HG03280 (cell line): ENCODE measurements around the gene INTS15.
"Not testable (repeated sequence)": the region's sequence is repeated elsewhere in the genome, so short reads cannot be mapped to it uniquely, and the experiment has no call there.

ENCODE experiments used
- ATAC-seq: cut with Tn5 transposase; IDR thresholded peaks from one replicate; pipeline ENCODE4 v1.9.1; 2021; ENCODE audit warnings: mild to moderate bottlenecking, moderate library complexity; ENCODE audit not compliant: unreplicated experiment

The INTS15 gene

DNA sequence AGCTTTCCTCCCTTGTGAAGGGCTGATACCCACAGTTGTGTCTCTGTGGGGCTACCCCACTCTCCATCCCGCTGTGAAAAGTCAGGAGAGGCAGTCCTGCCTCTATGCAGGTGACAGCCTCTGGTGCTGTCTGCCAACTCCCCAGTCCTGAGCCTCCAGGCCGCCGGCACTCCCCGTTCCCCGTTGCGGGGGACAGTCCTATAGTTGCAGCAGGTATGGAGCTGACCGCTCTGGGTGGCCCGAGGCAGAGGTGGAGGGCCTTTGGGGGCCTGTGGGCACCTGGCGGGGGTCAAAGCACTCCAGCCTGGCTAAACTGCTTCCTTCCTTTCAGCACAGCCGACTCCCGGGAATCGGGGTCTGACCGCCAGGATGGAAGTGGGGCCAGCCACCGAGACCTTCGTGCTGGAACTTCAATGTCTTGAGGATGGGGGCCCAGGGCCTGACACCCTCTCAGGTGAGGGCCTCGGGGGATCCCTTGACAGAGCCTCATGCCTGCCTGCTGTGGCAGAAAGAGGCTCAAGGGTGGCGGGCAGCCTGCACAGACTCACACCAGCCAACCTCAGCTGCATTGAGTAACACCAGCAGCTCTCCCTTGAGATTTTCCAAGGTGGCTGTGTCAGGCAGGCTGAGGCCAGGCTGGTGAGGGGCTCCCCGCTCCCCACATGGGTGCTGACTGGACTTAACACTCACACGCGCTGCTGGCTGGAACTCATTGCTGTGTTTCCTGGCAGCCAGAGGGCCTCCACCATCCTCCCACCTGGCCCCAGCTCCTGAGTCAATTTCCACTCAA lies 27.2 kb downstream of the INTS15 start:
- no peak for ATAC-seq

DNA sequence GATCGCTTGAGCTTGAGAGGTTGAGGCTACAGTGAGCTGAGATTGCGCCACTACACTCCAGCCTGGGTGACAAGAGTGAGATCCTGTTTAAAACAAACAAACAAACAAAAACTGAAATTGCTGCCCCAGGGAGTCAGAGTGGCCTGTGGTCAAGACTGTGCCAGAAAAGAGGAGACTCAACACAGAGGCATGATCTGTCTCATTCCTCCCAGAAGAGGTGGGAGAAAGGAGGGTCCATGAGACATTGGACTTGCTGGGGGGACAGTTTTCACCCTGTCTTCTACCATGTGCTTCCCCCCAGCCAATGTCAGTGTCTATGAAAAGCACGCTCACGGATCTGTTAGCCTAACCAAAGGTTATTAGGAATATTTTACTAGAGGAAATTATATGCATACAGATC lies 28.8 kb downstream of the INTS15 start:
- ATAC-seq: no peak

DNA sequence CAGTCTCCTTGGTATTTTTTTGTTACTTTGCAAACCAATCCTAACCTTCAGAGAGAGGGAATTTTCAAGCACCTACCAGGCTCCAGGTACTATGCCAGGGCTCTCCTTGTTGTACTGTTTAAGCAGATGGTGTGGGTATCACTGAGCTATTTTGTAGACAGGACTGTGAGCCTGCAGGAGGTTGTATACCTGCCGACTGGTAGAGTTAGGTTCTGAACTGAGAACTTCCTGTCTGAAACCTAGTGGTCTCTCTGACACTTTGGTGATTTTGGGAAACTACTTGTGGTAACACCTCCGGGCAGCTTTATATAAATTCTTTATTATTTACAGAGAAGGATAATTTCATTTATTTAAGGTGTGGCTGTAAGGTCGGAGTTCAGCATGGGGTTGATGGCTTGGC lies 30.1 kb downstream of the INTS15 start:
- ATAC-seq: no peak

DNA sequence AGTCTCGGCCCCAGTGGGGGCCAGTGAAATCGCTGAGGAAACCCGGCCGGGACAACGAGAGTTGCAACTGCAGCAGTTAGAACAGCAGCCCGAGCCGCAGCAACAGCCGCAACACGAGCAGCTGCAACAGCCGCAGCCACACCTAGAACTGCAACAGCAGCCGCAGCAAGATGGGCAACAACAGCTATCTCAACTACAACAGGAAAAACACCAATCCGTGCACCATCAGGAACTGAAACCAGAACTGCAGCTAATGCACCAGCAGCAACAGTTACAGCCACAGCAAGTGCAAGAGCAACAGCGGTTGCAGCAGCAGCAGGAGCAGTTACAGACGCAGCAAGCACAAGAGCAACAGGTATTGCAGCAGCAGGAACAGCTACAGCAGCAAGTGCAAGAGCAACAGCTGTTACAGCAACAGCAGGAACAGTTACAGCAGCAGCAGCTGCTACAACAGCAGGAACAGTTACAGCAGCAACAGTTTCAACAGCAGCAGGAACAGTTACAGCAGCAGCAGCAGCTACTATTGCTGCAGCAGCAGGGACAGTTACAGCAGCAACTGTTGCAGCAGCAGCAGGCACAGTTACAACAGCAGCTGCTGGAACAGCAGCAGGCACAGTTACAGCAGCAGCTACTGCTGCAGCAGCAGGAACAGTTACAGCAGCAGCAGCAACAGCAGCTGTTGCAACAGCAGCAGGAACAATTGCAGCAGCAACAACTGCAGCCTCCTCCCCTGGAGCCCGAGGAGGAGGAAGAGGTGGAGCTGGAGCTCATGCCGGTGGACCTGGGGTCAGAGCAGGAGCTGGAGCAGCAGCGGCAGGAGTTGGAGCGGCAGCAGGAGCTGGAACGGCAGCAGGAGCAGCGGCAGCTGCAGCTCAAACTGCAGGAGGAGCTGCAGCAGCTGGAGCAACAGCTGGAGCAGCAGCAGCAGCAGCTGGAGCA lies 31.6 kb downstream of the INTS15 start:
- no peak for ATAC-seq

DNA sequence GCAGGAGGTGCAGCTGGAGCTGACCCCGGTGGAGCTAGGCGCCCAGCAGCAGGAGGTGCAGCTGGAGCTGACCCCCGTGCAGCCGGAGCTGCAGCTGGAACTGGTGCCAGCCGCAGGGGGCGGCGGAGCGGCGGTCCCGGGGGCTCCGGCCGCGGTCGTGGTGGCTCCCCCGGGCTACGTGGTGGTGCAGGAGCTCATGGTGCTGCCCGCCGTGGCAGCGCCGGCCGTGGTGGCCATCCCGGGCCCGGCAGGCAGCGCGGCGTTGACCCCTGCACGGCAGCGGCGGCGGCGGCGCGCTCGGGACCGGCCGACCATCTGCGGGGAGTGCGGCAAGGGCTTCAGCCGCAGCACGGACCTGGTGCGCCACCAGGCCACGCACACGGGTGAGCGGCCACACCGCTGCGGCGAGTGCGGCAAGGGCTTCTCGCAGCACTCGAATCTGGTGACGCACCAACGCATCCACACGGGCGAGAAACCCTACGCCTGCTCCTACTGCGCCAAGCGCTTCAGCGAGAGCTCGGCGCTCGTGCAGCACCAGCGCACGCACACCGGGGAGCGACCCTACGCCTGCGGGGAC lies 32.4 kb downstream of the INTS15 start:
- ATAC-seq: no peak

DNA sequence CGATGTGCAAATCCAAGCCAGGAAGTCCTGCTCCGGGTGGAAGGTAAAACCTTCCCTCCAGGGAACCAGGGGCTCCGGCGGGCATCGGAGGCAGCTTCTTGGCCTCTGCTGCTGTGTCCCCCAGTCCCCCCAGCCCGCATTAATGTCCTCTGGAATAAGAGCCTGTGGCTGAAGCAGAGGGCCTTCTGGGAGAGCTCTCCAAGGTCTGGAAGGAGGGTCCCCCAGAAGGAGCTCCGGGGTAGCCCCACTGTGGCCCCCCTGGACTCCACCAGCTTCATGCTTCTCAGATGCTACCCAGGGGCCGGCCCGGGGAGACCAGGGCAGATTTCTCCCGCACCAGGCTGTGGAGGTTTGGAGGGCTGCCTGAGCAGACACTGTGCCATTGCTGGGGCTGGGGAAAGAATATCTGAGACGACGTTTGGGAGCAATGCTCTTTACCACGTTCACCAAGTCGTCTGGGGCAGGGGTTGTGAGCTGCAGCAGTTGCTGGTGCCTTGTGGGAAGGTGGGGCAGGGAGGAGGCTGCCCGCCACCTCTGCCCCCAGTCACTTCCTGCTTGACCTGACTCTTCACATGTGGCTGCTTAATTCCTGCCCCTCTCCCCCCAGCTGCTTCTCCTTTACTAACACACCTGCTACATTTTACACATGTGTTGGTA lies 33.9 kb downstream of the INTS15 start:
- ATAC-seq: no peak

DNA sequence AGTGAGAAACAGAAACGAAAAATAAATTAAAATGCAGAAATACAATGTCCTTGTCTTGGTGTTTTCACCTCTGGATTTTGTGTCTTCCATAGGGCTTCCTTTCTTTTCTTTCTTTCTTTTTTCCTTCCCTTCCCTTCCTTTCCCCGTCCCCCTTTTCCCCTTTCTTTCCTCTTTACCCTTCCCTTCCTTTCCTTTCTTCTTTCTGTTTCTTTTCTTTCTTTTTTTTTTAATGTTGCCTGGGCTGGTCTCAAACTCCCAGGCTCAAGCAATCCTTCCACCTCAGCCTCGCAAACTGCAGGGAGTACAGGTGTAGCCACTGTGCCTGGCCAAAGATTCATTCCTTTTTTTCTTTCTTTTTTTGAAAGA lies 34.4 kb downstream of the INTS15 start:
- ATAC-seq: no peak

DNA sequence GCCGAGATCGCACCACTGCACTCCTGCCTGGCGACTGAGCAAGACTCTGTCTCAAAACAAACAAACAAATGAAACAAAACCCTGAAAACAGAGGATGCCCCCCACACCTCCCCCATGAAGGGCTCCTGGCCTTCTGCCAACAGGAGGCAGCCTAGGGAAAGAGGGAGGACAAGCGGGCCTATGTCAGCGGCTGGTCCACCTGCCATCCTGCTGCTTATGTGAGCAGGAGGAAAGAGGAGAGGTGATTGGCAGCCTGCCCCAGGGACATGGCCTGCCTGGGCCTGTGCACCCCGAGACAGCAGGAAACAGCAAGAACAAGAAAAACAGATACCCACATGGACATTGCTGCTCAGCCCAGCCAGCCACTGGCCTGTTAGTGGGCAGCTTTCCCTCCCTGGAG lies 38.2 kb downstream of the INTS15 start:
- no peak for ATAC-seq

DNA sequence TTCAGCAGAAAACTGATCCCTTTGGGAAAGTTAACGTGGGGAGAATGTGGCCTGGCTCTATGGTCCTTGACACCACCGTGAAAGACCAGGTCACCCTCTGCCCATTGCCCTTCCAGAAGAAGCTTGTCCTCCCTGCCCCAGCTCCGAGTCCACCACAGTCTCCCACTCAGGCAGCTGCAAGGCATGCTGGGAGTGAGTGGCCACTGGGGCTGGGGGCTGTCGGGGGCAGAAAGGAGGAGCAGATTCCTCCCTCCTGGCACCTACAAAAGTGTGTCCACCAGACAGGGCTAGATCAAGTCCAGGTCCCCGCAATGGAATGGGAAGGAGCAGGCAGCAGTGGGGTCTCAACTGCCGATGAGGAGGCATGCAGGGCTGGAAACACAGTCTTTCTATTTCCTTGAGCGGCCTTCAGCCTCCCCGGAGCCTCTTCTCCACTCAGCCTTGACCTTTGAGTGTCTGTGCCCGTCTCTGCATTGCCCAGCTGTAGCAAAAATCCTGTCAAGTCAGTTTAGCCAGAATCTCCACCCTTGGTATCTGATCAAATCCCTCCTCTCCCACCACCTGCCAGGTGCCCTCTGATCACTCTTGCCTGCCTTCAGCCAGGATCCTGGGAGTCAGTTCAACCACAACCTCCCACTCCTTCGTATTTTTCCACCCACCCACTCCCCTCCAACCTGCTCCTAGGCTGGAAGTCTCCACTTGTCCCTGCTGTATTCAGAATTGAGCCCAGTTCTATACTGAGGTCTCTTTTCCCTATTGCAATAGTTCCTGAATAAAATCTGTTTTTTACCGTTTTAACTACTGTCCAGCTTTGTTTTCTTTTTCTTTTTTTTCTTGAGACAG lies 40.4 kb downstream of the INTS15 start:
- no peak for ATAC-seq

DNA sequence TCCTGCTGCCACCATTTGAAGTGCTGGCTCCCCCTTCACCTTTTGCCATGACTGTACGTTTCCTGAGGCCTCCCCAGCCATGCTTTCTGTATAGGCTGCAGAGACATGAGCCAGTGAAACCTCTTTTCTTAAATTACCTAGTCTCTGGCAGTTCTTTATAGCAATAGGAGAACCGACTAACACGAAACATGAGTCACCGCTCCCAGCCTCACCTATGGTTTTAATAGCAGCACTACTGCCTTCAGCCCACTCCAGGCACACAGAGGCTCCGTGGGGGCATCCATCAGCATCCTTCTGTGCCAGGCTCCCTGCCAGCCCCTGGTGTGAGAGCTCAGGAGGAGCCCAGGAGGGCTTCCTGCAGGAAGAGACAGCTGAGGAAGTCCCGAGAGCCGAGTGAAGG lies 41.8 kb downstream of the INTS15 start:
- ATAC-seq: no peak

DNA sequence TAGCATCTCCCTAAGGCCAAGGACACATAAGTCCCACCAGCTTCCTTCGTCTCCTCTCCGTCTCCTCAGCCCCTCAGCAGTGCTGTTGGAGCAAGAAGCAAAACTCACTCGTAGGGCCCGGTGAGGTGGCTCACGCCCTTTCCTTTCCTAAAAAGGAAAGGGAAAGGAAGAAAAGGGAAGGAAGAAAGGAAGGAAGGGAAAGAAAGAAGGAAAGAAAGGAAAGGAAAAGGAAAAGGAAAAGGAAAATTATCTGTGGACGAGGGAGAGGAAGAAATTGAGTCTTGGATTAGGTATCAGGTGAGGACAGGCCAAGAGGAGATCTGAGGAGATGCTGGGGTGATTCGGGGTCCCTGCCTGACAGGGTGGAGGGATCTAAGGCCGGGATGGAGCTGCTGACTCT lies 44.2 kb downstream of the INTS15 start:
- ATAC-seq: no peak

DNA sequence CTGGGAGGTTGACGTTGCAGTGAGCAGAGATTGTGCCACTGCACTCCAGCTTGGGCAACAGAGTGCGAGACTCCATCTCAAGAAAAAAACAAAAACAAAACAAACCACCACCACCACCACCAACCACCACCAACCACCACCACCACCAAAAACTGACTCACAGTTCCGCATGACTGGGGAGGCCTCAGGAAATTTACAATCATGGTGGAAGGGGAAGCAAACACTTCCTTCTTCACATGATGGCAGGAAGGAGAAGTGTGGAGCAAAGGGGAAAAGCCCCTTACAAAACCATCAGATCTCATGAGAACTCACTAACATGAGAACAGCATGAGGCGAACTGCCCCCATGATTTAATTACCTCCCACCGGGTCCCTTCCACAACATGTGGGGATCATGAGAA lies 45.1 kb downstream of the INTS15 start:
- ATAC-seq: not testable (repeated sequence)

DNA sequence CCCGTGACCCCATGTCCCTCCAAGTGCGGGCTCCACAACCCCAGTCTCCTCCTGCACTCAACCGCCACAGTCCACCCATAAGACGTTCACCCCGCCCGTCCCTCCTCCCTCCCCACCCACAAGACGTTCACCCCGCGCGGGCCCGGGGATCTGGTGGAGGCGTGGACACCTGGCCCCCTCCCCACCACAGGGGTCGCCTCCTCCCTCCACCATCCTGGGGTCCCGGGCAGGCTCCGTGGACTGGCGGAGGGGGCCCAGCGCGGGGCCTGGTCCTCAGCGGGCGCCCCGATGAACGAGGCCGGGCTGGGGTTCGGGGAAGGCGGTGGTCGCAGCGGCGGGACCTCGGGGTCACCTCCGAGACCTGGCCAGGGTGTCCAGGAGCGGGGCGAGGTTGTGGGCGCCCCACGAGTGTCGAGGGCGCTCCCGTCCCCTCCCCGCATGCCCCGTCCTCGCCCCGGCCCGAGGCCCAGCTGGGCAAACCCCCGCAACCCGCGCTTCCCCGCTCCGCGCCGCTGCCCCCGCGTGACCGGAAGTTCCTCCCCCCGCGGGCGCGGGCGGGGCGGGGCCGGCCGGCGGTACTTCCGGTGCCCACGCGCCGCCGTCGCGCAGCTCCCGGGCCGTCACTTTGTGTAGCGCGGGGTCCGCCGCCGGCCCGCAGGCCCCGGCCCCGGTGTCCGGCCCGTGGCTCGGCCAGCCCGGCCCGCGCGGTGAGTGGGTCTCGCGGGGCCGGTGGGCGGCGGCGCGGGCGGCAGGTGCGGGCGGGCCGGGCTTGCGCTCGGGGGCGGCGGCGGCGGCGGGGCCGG lies 47.1 kb downstream of the INTS15 start, which contains the start of gene ZNF316:
Gene ZNF316, plus strand, starts transcription at position 578 of the 803 bp plus-strand sequence. CDS start 5,092 bp downstream, outside the sequence.
- peak; percentile 74 for ATAC-seq

DNA sequence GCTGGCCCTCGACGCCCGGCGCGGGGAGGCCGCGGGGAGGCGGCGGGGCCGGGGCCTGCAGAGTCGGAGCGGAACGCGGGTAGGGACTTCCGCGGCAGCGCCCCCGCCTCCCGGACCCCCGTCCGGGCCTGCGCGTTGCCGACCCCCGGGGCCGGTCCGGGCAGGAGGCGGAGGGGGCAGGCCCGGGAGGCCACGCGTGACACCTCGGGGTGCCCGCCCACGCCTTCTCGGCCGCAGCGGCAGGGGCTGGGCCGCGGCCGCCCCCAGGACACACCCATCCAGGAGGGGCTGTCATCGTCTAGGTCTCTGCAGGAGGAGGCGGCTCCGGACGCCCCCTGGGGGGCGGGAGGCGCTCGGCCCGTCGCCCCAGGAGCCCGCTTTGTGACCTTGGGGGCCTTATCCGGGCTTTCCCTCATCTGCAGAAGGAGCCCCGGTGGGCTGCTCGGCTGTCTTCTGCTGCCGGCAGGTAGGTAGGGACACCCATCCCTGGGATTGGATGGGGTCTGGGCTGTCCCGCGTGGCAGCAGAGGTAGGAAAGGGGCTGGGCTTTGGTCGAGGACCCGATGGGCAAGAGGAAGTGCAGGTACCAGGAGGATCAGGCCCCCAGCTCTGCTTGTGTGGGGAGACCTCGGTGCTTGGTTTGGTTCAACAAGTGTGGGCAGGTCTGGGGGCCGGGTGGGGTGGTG lies 47.9 kb downstream of the INTS15 start:
- ATAC-seq: peak; percentile 81

DNA sequence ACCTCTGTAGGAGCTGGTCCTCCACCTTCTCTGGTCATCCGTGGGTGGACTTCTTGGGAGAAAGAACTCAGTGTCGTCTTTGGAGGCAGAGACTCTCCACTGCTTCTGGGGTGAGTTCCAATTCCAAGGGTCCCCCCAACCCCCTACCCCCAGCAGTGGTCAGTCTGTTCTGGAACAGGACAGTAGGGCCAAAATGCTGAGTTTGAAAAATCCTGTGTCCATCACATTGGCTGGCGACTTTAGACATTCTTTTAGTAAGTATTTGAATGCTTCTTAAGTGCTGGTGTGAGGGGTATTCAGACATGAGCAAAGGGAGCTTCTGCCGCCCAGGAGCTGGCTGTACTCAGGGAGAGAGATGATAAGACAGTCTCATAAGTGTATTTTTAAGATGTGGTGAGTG lies 49.2 kb downstream of the INTS15 start:
- ATAC-seq: no peak

DNA sequence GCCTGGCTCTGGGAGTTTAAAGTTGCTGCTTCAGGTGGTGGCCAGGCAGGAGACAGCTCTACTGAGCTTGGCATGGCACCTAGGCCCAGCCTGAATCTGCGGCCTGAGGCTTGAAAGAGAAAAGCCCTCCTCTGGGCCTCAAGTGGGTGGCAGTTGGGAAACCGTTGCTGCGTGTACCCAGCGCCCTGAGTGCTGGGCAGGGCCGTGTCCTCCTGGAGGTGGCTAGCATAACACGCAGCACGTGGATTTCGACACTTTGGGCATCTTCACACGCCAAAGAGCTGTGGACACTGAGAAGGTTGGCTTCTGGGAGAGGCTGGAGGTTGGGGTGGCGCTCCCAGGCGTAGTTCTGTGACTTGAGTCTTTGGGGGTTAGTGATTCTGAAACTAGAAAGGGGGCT lies 49.8 kb downstream of the INTS15 start:
- no peak for ATAC-seq

DNA sequence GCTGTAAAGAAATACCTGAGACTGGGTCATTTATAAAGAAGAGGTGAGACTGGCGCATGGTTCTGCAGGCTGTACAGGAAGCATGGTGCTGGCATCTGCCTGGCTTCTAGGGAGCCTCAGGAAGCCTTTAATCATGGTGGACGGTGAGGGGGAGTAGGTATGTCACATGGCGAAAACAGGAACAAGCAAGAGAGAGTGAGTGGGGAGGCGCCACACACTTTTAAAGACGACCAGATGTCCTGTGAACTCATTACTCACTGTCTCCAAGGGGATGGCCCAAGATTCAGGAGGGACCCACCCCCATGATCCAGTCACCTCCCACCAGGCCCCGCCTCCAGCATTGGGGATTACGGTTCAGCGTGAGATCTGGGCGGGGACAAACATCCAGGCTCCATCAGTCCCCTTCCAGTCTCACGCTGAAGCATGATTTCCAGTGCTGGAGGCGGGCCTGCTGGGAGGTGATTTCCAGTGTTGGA lies 50.5 kb downstream of the INTS15 start:
- ATAC-seq: no peak

DNA sequence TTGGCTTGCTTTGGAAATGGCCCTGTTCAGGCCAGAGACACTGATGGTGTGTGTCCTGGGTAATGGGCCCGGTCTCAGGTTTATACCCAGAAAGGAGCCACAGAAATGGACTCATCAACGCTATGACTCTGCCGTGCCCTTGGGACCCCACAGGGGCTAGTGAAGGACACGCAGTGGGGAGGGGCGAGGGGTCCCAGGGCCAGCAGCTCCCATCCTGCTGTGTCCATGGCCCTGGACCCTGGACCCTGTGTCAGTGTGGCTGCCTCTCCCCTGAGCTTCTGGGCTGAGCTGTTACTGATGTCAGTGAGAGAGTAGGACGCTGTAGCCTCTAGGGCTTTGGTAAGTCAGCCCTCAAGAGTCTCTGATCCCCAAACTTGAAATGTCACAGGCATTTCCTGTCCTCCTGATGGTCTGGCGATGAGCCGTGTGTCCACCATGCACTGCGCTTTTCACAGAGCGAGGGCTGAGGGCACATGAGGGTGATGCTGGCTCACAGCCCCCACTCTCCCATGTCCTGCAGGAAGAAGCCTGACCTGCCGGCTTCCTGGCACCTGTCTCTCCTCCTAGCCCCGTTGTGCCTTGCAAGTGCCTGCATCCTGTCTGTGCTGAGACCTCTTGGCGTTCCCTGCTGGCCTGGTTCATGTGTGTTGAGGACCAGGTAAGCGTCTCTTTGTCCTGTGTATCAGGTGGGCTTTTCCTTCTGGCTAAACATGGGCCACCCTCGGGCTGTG lies 51.6 kb downstream of the INTS15 start:
- no peak for ATAC-seq
